Measurements from ENCODE around the gene MYO5C.

MYO5C gene

DNA sequence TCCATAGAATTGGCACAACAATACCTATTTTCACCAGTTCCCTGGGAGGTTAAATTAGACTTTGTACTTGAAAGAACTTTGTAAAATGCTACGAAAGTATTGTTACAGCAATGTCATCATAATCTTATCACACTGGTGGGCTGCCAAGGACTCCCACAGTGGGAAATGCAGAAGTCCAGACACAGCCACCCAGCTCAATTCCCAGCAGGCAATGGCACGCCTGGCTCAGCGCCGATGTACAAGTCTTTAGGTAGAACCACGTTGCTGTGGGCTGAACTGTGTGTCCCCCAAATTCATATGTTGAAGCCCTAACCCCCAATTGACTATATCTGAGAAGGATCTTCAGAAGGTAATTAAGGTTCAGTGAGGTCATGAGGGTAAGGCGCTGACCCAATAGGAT lies 12.3 kb downstream of the MYO5C start:
- H3K4me3 ChIP-seq (ENCODE audit: low read depth, low read length): no peak overlapping the region
- TF ChIP-seq, protein P1, sequence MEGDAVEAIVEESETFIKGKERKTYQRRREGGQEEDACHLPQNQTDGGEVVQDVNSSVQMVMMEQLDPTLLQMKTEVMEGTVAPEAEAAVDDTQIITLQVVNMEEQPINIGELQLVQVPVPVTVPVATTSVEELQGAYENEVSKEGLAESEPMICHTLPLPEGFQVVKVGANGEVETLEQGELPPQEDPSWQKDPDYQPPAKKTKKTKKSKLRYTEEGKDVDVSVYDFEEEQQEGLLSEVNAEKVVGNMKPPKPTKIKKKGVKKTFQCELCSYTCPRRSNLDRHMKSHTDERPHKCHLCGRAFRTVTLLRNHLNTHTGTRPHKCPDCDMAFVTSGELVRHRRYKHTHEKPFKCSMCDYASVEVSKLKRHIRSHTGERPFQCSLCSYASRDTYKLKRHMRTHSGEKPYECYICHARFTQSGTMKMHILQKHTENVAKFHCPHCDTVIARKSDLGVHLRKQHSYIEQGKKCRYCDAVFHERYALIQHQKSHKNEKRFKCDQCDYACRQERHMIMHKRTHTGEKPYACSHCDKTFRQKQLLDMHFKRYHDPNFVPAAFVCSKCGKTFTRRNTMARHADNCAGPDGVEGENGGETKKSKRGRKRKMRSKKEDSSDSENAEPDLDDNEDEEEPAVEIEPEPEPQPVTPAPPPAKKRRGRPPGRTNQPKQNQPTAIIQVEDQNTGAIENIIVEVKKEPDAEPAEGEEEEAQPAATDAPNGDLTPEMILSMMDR (IDR thresholded peaks at IDR 0.05; ENCODE audit: low read depth, low read length): no peak
- no peaks in the 10 kb centered on the region for H3K36me3 ChIP-seq
- no peaks in the 10 kb centered on the region for H3K4me1 ChIP-seq
- H3K27me3 ChIP-seq: no peaks in the 10 kb centered on the region
- H3K9me3 ChIP-seq: no peaks in the 10 kb centered on the region
- no peak for DNase-seq

DNA sequence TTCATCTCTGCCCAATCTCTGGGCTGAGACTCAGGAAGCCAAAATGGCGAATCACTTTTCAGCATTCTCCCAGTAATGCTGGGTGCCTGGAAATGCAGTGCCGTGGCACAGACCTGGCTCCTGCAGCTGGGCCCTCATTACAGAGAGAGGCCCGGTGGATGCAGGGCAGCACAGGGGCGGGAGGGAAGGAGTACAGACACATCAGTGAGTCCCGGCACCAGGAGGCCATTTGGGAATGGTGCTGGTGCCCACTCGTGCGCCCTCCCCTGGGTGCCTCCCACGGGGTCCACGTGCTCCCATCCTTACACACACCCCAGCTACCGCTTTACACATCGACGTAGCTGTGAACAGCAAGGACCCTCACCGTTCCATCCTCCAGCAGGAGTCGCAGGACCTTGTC lies 13.2 kb downstream of the MYO5C start:
- Histone ChIP-seq H3K9me3 (no peaks in the 10 kb centered on the region), H3K4me1 (no peaks in the 10 kb centered on the region), H3K36me3 (no peaks in the 10 kb centered on the region), H3K4me3 (ENCODE audit: low read depth, low read length) (no peak overlapping the region), H3K27me3 (no peaks in the 10 kb centered on the region)
- TF ChIP-seq, protein P1 (IDR thresholded peaks at IDR 0.05; ENCODE audit: low read depth, low read length): no peak
- no peak for DNase-seq

DNA sequence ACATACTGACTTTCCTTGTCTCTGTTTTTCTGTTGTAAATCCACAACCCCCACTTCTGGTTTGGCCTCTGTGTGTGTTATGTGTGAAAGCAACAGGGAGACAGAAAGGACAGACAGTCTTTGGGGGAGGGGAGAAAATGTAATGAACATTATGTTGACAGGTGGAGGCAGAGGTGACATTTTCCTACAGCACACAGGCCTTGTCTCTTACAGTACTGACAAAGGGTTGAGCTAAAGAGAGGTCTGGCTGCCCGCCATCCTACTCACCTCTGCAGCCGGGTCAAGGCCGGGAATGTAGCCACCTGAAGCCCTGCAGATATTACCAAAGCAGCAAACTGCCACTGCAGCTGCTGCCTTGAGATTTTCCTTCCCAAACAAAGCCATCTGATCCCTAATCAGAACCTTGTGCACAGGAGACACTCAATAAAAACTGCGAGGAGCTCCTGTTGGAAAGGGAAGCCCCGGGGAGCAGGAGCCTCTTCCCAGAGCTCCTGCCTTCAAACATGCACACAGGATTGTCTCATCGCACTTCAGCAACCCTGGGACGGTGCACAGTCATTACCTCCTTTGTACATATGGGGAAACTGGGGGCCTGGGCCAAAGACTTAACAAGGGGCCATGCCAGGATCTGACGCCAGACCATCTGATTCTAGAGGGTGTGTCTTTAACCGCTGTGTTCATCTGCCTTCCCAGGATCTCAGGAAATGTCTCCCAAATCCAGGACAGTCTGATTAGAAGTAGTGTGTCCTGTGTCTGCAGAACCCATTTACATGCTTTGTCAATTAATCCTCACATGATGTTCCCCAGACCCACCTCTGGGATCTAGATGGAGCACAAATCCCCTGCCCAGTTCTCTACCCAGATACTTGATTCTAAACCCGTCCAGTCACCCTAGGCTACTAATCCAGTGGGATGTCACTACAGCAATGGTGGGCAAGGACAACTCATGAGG lies 14.2 kb downstream of the MYO5C start:
- DNase-seq: no peak
- Histone ChIP-seq H3K27me3 (no peaks in the 10 kb centered on the region), H3K4me3 (ENCODE audit: low read depth, low read length) (no peak overlapping the region)

DNA sequence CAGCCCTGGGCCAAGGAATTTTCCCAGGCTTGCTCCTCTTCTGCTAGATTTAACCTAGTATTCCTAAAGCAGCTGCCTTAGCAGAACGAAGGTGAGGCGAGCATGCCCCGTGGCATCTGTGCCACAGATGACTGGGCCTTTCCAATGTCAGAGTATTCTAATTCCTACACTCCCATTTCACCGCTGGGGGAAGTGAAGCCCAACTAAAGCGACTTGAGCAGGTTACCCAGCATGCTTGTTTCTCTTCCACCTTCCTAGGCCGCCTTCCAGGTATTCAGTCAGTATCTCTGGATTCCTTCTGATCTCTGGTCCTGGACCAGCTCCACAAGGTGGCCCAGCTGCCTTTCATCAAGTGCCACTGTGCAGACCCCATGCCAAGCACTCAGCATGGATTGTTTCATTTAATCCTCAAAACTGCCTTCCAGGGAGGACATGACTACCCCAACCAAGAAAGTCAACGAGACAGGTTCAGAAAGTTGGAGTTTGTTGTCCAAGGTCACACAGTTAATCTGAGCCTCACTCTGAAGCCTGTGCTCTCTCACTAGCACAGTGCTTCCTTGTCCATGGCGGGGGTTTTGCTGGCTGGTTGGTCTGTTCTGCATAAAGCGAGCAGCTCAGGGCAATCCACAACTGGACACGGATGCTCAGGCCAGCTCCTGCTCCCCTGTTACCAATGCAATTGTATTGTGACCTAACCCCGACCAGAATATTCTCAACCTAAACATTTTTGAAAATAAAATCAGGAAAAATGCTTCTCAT lies 15.1 kb downstream of the MYO5C start:
- H3K27me3 ChIP-seq: peaks cover 2% of the 10 kb centered on the region; the same call in 1 of the 2 replicates
- H3K4me1 ChIP-seq: no peaks in the 10 kb centered on the region
- TF ChIP-seq, protein P1 (IDR thresholded peaks at IDR 0.05; ENCODE audit: low read depth, low read length): no peak
- no peaks in the 10 kb centered on the region for H3K36me3 ChIP-seq
- H3K9me3 ChIP-seq: no peaks in the 10 kb centered on the region
- H3K4me3 ChIP-seq (ENCODE audit: low read depth, low read length): no peak overlapping the region
- no peak for DNase-seq

More for the DNA sequence above, 14.2 kb downstream of the MYO5C start:
- no peaks in the 10 kb centered on the region for H3K4me1 ChIP-seq
- TF ChIP-seq, protein P1 (IDR thresholded peaks at IDR 0.05; ENCODE audit: low read depth, low read length): no peak
- H3K9me3 ChIP-seq: no peaks in the 10 kb centered on the region
- H3K36me3 ChIP-seq: no peaks in the 10 kb centered on the region

DNA sequence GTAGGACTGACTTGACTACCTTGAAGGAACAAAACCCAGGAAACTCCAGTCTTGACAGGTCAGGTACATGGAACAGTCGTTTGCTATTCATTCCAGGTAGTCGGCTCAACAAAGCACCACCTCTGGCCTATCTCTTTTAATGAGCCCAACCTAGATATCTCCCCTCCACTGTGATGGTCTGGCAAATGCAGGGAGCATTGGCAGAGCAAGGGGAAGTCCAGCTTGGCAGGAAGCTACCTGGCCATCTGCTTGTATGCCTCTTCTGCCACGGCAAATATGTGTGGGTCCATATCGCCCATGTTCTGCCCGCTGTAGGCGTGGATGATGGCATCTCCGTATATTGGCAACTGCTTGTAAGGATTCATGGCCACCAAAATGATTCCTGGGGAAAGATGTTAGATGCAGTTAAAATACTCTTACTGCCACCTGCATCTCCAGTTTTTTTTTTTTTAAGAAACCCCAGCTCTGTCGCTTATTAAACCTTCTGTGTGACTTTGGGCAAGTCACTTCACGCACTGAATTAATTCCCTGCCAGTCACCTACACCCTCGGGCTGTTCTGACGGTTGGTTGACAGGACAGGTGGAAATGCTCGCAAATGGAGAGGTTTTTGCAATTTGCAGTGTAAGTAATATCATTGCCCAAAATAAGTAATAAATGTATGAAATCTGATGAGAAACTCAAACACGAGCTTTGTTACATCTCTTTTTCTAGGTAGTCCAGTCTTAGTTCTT lies 16.8 kb downstream of the MYO5C start:
- TF ChIP-seq, protein P1 (IDR thresholded peaks at IDR 0.05; ENCODE audit: low read depth, low read length): no peak
- Histone ChIP-seq H3K36me3 (no peaks in the 10 kb centered on the region), H3K9me3 (no peaks in the 10 kb centered on the region), H3K4me3 (ENCODE audit: low read depth, low read length) (no peak overlapping the region), H3K27me3 (peaks cover 14% of the 10 kb centered on the region), H3K4me1 (no peaks in the 10 kb centered on the region)
- DNase-seq: no peak

Measured in BE2C (cell line).